Limb (tissue), 2 donors: ENCODE measurements around the gene MCUB.
"Not testable (repeated sequence)": the region's sequence is repeated elsewhere in the genome, so short reads cannot be mapped to it uniquely, and the experiment has no call there.

Experiments
- DNase-seq, 2 donors: peaks; one replicate each; pipeline ENCODE4 v3.0.0-alpha.2; 2016; ENCODE audit errors: extremely low spot score in 2 of 2

Gene MCUB

DNA sequence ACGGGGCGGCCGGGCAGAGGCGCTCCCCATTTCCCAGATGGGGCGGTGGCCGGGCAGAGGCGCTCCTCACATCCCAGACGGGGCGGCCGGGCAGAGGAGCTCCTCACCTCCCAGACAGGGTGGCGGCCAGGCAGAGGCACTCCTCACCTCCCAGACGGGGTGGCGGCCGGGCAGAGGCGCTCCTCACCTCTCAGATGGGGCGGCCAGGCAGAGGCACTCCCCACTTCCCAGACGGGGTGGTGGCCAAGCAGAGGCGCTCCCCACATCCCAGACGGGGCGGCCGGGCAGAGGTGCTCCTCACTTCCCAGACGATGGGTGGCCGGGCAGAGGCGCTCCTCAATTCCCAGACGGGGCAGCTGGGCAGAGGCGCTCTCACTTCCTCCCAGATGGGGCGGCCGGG, 118.4 kb downstream of the MCUB start:
- DNase-seq: not testable (repeated sequence)

DNA sequence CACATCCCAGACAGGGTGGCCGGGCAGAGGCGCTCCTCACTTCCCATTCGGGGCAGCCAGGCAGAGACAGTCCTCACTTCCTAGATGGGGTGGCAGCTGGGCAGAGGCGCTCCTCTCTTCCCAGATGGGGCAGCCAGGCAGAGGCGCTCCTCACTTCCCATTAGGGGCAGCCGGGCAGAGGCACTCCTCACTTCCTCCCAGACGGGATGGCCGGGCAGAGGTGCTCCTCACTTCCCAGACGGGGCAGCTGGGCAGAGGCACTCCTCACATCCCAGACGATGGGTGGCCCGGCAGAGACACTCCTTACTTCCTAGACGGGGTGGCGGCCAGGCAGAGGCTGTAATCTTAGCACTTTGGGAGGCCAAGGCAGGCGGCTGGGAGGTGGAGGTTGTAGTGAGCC, 118.9 kb downstream of the MCUB start:
- not testable (repeated sequence) for DNase-seq

DNA sequence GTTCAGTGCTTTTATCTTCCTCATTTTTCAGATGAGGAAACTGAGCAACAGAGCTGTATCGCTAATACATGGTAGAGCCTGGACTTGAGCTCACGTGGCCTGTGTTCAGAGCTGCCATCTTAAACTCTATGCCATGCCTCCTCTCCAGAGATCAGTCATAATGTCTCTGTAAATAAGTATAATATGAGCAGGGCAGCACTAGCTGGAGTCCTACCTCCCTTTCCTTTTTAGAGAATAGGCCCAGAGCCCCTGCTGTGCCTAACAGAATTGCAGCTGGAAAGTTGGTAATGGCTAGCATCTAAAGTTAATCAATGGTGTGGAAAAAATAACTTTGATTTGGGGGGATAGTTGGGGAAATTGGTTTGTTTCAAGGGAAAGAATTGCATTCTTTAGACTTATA, 122.8 kb downstream of the MCUB start:
- no peak for DNase-seq

DNA sequence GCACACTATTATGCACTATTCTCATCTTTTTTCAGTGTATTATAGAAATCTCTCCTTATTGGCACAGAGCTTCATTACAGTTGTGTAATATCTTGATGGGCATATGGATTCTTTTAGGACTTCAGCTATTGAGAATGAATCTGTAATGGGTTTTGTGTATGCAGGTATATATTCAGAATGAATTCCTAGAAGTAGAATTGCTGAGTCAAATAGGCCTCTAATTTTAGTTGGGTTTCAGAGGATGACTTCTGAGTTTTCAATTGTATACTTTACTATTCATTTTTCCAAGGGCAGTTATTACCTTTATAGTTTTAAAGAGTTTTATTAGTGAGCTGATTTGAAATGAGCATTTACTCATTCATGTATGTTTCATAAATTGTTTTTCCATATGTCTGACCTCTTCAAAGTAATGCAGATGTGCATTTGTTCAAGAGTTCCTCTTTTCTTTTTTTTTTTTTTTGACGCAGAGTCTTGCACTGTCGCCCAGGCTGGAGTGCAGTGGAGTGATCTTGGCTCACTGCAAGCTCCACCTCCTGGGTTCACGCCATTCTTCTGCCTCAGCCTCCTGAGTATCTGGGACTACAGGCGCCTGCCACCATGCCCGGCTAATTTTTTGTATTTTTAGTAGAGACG, 123.7 kb downstream of the MCUB start:
- no peak for DNase-seq

DNA sequence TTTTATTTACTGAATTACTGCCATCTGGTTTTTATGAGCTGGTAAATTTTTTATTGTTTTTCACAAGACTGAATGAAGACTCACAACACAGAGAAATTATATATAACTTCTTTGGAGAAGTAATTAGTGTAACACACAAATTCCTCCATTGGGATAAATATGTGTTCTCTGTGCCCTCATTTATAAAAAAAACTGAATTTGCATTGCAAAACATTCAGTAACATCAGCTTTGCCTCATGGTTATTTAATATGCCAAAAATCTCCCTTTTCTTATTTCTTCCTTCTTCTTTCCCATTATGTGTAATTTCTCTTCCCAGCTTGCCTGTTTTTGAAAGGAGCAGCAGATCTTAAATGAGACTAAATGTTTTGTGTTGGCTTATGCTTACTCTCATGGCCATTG, 124.7 kb downstream of the MCUB start:
- DNase-seq: no peak

DNA sequence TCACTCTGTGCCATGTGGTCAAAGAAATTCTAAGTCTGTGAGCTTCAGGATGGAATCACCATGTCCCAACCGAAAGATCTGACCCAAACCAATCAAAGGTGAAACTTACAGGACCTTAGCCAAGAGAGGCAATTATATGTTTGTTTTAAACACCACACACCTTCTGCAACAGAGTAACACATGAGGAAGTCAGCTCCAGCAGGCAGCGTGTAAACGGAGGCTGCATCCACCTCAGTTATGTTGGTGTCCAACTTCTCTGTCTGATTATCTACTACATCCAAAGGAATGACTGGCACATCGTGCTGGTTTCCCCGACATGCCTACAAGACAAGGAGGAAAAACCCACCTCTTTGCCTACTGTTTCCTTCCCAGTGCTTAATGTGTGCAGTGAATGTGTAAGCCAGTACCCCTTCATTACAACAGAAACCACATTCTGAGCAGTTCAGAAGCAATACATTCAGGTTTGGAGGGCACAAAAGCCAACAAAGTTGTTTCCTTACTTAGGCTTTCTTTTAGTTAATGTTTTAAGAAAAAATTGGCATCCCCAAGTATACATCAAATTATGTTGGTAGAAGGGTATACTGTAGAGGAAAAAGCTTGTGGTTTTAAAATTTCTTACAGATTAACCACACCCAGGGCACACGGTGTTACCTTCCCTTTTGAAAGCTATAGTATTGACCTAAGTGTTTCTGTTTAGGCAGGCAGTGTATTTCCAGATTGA, 130.8 kb downstream of the MCUB start:
- no peak for DNase-seq

DNA sequence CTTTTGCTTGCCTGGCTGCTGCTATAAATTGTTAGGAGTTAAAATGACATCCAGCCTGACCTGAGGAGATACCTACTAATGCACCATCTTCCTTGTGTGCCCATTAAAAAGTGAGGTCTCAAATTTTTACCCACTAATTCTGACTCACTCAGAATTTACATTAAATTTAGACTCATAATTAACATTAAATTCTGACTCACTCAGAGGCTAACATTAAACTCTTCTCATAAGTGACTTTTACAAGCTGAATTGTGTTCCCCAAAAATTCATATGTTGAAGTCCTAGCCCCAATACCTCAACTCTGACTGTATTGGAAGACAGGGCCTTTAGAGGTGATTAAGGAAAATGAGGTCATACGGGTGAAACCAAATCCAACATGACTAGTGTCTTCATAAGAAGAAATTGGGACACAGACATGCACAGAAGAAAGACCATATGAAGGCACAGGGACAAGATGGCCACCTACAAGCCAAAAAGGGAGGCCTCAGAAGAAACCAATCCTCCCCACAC, 131.4 kb downstream of the MCUB start:
- no peak for DNase-seq

DNA sequence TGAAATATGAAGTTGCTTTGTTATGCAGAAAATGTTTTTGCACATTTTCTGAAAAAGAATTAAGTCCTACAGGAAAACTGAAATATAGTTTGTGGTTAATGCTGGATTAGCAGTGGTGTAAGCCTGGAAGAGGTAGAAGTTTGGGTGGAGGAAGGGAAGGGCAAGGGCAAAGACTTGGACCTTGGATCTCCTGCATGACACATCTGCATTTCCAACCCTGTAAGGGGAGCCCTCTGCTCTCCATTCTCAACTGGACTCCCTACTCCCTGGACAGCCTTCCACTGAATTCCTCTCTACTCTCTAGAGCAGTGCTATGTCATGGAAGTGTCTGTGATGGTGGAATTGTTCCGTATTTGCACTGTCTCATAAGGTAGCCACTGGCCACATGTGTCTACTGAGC, 138.6 kb downstream of the MCUB start:
- no peak for DNase-seq

DNA sequence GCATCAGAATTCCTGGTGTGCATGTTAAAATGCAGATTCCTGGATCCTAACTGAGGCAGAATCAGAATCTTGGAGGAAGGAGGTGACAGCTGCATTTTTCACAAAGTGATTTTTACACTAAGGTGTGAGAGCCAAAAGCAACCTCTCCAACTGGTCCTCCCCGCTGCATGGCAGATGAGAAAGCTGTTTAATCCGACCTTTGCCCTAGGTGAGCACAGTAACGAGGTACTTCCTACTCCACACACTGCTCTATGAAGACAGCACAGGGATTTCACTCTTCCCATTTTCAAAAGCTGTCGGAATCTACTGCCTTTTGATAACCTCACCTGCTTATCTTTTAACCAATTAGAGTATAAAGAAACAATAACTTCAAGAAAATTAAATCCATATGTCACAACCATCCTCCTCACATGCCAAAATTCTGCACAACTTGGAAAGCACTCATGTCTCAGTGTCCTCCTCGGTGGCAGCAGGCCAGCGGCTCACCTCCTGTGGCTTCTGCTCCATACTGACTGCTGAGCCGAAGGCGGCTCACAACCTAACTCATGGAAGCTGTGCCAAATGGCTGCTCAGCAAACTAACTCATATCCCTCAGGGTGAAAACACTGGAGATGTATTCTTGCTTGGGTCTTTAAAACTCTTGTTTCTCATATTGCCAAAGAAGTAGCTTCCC, 139.6 kb downstream of the MCUB start:
- DNase-seq: no peak

DNA sequence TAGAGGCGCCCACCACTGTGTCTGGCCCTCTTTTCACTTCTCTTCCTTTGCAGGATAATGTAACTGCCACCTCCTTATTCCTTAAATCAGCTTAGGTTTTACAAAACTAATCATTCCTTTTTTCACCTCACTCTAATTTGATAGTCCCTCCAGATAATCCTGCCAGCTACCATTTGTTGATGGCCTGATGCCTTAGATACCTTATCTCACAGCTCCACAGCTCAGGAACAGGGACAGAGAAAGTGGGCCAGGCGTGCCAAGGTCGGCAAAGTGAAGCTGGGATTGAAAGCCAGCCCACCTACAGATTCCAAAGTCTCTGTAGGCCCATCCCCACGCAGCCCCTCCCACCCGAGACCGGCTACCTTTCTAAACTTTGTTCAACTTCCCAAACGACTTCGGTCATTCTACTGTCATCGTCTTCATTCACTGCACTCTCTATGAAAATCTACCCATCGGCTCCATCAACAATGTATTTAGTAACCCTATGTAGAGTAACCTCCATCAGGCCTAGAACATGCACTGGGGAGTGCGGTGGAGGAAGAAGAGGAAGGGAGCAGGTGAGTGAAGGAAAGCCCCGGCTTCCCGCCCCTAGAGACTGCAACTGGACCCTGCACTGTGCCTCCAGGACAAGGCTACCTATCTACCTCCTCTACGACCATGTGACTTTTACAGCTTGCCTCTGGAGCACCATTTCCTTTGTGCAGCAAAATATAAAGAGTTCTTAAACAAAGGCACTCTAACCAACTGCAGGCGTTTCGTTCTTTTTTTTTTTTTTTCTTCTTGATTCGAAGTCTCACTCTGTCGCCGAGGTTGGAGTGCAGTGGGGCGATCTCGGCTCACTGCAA, 141.7 kb downstream of the MCUB start:
- no peak for DNase-seq

DNA sequence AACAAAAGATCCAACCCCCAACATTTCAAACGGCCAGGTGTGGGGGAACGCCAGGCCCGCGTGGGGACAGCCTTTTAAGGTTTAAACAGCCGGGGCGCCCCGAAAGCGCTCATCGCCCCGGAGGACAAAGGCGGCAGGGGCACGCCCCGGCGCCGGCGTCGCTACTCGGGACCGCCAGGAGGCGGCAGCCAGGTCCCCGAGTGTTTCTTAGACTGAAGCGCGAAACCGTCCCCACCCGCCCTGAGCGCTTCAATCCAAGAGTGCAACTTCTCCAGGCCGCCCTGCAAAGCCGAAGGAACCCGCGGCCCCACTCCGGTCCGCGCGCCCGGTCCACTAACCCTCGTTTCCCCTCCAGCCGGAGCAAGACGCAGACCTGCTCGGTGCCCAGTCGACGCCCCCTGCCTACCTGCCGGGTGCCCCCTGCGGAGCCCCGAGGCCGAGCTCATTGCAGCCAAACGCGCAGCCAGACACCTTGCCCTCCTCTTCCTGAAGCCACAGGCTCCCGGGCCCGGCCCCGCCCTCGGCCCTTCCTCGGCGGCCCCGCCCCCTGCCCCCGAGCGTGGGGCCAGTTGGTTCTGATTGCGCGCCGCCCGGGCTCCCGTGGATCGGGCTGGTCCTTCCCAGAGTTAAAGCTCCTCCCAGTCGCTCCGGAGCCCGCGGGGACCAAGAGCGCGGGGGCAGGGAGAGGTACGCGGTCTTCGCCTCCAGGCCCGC, 143.1 kb downstream of the MCUB start, which contains the start of gene CASP6:
Gene CASP6 (minus strand): TSS at position 496 of the 714 bp plus-strand sequence. CDS start 50 bp downstream, at position 446.
- peak; percentile 70 to 86 for DNase-seq

DNA sequence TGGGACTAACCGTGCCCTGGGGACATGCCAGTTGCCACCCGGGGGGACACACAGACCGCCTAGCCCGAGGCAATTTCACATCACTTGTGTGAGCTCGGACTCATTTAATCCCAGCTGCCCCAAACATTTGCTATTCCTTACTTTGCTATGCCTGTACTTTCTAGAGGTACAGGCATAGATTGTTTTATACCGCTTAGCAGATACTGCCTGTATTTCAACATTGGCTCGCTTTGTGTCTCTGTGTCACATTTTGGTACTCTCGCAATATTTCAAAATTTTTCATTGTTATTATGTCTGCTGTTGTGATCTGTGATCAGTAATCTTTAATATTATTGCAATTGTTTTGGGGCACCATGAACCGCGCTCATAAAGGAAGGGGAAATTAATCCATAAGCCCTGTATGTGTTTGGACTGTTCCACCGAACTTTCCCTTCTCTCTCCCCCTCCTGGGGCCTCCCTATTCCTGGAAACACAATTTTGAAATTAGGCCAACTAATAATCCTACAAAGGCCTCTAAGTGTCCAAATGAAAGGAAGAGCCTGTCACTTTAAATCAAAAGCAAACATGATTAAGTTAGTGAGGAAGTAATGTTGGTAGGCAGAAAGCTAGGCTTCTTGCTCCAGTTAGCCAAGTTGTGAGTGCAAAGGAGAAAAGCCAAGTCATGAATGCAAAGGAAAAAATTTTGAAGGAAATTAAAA, 143.8 kb downstream of the MCUB start:
- DNase-seq: peak in 1 of 2 donors; percentile 16

DNA sequence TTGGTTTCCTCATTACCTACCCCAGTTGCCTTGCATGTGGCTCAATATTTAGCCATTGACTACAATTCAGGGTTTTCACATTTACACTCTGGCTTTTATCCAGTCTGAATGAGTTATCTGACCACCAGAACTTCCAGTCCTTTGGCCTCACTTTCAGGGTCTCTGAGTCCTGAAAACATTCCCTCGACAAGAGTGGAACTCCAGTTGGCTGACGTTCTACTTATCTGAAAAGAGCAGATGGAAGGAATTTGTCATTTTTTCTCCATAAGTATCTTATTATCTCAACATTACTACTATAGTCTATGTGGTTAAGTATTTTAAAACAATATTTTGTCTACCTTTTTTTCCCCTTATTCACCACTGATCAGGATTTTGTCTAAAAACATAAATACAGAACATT, 148.4 kb downstream of the MCUB start:
- DNase-seq: no peak

DNA sequence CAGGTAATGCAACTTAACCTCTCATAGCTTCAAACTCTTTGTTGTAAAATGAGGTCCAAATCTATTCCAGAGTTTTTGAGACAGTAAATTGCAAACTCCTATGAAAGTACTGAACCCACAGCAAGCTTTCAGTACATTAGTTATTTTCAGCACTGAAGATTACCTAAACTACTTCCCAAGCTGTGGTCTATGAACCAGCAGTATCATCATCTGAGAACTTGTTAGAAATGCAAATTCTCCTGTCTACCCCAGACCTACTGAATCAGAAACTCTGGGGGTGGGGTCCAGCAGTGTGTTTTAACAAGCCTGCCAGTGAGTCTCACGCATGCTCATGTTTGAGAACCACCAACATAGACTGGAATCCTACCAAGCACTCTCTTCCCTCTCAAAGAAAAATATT, 148.9 kb downstream of the MCUB start:
- no peak for DNase-seq

DNA sequence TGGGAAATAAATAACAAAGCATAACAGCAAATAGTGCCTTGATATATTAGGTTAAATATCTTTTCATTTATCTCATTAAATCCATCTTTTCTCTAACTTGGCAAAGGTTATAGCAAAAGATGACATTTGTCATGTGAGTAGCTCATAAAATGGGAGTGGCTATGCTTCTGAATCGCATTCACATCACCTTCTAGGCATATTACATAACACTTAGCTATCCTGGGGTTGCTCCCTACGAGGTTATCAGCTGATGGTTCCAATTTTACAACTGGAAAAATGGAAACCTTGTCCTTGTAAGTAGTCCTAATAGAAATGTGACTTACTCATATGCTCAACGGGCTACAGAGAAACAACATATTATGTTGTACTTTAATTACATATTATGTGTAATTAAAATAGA, 153.5 kb downstream of the MCUB start:
- DNase-seq: no peak

DNA sequence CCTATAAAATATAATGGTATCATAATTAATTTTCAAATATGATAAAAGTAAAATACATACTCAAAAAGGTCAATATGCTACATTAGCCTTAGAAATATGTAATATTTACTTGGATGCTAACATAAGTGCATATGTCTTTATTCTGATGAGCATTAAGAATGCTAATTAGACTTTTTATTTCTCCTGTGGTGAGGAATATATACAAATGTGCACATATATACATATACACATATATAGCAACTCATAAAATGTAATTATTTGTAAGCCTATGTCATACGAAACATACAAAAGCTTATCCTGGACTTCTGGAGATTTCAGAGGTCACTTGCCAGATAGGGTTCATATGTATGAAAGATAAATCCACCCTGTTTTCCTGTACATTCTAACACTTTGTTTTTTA, 158.7 kb downstream of the MCUB start:
- no peak for DNase-seq

DNA sequence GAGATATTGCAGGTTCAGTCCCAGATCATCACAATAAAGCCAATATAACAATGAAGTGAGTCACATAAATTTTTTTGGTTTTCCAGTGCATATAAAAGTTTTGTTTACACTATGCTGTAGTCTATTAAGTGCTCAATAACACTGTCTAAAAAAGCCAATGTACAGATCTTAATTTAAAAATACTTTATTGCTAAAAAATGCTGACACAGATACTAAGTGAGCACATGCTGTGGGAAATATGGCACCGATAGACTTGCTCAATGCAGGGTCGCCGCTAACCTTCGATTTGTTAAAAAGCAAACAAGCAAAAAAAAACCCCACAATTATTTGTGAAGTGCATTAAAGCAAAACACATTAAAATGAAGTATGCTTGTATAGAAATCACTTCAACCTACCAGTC, 159.6 kb downstream of the MCUB start:
- DNase-seq: no peak

DNA sequence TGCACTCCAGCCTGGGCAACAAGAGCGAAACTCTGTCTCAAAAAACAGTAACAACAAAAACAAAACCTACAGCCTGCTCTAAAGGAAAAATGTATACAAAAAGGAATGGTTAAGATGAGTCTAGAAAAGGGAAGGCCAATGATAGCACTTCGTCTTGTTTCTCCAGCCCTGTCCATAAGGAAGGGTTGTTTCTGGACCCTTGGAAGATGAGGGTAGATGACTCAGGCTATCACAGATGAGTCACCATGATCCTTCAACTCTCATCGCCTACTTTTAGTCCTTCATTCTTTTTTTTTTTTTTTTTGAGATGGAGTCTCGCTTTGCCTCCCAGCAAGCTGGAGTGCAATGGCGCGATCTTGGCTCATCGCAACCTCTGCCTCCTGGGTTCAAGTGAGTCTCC, 161.0 kb downstream of the MCUB start:
- DNase-seq: no peak

DNA sequence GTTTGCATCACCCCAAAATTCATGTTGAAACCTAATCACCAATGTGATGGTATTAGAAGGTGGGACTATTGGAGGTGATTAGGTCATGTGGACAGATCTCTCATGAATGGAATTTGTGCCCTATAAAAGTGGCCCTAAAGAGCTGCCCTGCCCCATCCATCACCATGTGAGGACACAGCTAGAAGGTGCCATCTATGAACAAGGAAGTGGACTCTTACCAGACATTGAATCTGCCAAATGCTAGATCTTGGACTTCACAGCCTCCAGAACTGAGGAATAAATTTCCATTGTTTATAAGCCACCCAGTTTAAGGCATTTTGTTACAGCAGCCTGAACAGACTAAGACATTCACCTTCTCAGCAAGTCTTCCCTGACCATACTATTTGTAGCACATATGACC, 162.3 kb downstream of the MCUB start:
- DNase-seq: no peak

DNA sequence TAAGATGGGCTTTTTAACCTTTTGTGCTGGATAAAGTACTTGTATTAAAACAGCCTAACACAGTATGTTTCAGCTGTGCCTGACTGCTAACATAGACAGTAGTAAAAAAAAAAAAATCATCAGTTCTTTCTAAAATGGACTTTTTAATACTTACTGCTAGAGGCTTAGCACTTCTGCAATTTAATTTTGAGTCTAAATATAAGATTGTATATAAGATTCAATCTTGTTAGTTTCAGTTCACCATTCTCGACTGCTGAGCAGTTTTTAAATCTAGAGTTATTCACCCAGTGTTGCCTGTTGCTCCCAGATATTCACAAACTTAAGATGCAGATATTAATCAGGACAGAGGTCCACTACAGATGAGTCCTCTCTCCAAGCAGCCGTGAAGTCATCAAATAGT, 163.1 kb downstream of the MCUB start:
- DNase-seq: no peak
